ENCODE results near the gene PDXDC1.
"Not testable (repeated sequence)": the region's sequence is repeated elsewhere in the genome, so short reads cannot be mapped to it uniquely, and the experiment has no call there.

PDXDC1 gene

GRCh38 chr16:14971621-14972228 is 3.1 kb upstream of the PDXDC1 start:
- not testable (repeated sequence) for DNase-seq (ENCODE audit: low read depth in 2 of 2)

DNA sequence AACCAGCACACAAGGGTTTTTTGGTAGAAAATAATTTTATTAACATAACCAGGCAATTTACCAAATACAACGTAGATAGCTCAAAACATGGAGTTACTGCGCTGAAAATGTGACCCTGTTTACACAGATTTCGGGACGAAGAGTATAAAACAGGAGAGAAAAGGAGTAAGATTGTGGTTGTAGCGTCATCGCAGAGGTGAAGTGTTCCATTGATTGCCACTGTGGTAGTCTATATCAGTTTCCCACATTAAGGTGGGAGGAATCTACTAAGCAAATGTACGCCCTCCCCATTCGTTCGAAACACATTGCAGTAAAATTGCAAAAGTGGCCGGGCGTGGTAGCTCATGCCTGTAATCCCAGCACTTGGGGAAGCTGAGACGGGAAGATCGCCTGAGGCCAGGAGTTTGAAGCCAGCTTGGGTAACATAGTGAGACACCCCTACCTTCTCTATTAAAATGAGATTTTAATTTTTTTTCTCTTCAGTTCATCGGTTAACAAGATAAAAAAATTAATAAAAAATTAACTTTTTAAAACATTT is 972 bp upstream of the PDXDC1 start:
- DNase-seq (ENCODE audit: low read depth in 2 of 2): not testable (repeated sequence)

DNA sequence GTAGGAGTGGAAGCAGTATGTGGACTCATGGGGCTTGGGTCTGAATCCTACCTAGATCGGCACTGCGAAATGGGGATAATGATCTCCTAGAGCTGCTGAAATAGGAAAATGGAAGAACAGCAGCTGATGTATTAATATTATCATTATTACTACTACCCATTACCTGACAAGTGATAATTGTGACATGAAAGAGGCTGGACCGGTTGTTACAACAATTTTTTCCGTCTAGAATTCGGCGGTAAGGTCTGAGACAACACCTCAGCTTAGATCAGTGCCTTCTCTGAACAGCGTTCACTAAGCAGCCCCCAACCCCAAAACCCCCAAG is 533 bp upstream of the PDXDC1 start:
- not testable (repeated sequence) for DNase-seq (ENCODE audit: low read depth in 2 of 2)

GRCh38 chr16:14975418-14976194 is 780 bp downstream of the PDXDC1 start:
- DNase-seq (ENCODE audit: low read depth in 2 of 2): not testable (repeated sequence)

- not testable (repeated sequence) for DNase-seq (ENCODE audit: low read depth in 2 of 2)
These were observed 2.3 kb downstream of the PDXDC1 start for GRCh38 chr16:14976971-14977736.

DNA sequence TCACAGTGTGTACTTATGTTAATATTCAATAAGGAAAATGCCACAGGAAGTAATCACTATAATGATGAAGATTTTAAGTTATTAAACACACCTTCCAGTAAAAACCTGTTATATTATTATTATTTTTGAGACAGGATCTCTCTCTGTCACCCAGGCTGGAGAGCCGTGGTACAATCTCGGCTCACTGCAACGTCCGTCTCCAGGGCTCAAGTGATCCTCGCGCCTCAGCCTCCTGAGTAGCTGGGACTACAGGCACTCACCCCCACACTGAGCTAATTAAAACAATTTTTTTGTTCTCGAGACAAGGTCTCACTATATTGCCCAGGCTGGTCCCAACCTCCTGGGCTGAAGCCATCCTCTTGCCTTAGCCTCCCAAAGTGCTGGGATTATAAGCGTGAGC is 3.5 kb downstream of the PDXDC1 start:
- not testable (repeated sequence) for DNase-seq (ENCODE audit: low read depth in 2 of 2)

DNA sequence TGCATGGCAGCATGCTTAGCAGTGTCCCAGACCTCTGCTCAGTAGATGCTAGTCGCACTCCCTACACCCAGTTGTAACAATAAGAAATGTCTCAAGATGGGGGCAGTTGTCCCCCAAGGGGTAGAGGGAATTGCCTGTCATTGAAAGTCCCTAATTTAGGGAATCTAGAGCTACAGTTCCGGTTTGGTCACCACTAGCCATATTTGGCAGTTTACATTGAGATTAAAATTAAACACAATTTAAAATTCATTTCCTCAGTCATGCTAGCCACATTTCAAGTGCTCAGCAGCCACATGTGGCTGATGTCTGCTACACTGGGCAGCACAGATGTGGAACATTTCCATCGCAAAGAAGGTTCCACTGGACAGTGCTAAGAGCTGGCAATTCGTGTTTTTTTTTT is 4.1 kb downstream of the PDXDC1 start:
- not testable (repeated sequence) for DNase-seq (ENCODE audit: low read depth in 2 of 2)

GRCh38 chr16:14981234-14981633 is 6.4 kb downstream of the PDXDC1 start:
- DNase-seq (ENCODE audit: low read depth in 2 of 2): not testable (repeated sequence)

GRCh38 chr16:14982521-14982920 is 7.7 kb downstream of the PDXDC1 start:
- not testable (repeated sequence) for DNase-seq (ENCODE audit: low read depth in 2 of 2)

DNA sequence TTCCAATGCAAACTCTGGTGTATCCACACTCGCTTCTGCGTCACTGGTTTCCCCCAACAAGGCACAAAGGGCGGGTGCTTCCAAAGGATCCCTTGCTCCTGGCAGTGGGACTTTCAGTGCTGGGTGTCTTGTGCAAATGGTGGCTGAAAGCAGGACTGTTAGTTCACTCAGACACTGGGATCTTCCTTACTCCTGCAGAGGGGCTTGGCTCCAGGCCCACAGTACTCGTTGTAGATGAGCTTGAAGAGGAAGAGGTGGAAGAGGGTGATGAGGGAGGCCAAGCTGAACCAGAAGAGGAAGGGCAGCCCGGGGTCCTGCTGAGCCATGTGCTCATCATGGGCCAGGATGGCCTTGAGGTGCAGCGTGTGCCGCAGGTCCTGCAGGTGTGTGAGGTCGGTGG is 13.3 kb downstream of the PDXDC1 start:
- DNase-seq (ENCODE audit: low read depth in 2 of 2): not testable (repeated sequence)

GRCh38 chr16:14988661-14989191 is 13.9 kb downstream of the PDXDC1 start:
- not testable (repeated sequence) for DNase-seq (ENCODE audit: low read depth in 2 of 2)

DNA sequence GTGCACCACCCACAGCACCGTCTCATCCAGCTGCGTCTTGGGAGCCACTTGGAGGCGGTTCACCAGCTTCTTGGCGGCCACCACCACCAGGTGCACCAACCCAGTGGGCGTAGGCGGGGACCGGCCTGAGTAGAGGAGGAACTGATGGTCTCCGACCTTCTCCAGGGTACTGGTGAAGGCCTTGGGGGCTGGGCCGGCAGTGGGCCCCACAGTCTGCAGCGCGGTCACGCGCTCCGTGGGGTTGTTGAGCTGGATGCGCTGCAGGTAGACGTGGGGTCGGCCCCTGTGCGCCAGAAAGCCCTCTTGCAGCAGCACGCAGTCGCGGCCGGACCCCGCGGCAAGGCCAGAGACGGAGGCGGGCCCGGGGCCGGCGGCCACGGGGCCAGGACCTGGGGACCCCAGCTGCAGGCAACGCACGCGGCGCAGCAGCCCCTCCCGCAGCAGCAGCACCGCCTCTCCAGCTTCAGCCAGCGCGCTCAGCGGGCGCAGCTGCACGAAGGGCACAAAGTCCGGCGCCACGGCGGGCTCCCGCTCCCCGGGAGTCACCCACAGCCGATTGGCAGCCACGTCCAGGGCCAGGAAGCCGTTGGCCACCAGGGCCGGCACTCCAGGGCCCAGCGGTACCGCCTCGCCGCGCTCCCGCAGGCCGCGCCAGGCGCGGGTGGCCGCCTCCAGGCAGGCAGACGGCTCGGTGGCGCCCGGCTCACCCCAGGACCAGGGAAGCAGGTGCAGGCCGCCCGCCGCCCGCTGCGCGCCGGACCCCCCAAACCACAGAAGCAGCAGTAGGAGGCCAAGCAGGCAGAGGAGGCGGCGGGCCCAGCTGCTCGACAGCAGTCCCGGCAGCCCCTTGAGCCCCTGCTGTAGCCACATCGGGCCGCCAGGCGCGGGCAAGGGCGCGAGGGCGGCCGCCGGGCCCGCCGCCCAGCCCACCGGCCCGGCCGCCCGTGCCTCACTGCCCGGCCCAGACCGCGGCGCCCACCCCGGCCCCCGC is 14.8 kb downstream of the PDXDC1 start:
- not testable (repeated sequence) for DNase-seq (ENCODE audit: low read depth in 2 of 2)

GRCh38 chr16:14993277-14994151 is 18.7 kb downstream of the PDXDC1 start:
- not testable (repeated sequence) for DNase-seq (ENCODE audit: low read depth in 2 of 2)

- DNase-seq (ENCODE audit: low read depth in 2 of 2): not testable (repeated sequence)
These were observed 21.9 kb downstream of the PDXDC1 start for GRCh38 chr16:14996702-14997101.

GRCh38 chr16:14998300-14998699 is 23.5 kb downstream of the PDXDC1 start:
- DNase-seq (ENCODE audit: low read depth in 2 of 2): not testable (repeated sequence)

DNA sequence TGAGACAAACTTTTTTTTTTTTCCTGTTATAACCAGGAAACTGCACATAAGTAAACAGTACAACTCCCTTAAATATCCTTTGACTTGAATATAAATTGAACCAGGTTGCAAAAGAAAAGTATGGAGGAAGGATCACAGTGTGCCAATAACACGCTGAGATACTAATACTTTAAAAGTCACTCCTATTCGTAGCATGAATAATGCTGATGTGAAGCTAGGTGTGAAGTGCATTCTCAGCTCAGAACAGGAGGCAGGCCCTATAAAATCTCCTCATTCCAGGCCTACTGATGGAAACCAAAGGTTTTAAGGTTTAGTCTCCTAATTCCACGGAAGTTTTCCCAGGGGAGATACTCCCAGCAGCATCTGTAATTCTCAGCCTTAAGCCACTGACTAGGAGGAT is 25.0 kb downstream of the PDXDC1 start:
- not testable (repeated sequence) for DNase-seq (ENCODE audit: low read depth in 2 of 2)

GRCh38 chr16:15002448-15002847 is 27.6 kb downstream of the PDXDC1 start:
- DNase-seq (ENCODE audit: low read depth in 2 of 2): not testable (repeated sequence)

DNA sequence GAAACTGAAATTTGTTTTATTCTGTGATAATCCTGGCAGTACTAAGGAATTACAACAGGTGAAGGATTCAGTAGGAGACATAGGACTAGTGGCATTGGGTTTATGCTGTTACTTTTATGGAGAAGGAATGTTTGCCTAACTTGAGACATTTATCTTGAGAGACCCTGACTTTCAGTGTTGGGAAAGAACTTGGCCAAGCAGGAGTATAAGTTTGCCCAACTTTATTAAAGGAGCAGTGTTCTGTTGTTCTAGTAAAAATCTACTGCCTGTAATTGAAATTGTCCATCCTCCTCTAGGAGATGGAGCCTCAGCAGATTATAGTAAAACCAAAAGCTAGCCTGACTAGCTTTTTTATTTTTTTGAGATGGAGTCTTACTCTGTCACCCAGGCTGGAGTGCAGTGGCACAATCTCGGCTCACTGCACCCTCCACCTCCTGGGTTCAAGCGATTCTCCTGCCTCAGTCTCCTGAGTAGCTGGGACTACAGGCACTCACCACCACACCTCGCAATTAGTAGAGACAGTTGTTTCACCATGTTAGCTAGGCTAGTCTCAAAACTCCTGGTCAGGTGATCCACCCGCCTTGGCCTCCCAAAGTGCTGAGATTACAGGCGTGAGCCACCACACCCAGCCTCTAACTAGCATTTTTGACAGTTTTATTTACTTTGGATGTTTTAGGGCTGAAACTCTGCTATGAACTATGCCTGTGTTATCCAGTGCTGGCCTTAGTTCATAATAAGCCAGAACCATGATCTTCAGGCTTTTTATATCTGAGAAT is 30.7 kb downstream of the PDXDC1 start:
- DNase-seq (ENCODE audit: low read depth in 2 of 2): not testable (repeated sequence)

DNA sequence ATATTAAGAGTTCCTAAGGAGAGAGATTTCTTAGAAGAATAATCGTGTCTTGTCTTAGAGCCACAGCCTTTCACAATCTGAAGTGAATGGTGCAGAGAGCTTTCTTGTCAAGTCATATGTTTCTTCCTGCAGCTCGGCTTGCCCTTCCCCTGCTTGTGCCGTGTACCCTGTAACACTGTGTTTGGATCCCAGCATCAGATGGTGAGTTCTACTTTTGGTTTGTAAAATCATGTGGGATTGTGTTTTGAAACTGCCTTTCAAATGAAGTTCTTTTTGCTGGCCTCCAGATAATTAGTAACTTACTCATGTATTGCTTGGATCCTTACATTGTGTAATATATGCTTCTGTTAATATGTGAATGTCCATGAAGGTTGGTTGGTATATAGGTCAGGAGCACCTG is 33.8 kb downstream of the PDXDC1 start:
- DNase-seq (ENCODE audit: low read depth in 2 of 2): not testable (repeated sequence)

Measured in fibroblast of skin of left biceps (primary cell).